Neural crest cell (in vitro differentiated cells): ENCODE results near the gene CNN2. TPM values are rescaled to one million over a fixed set of nuclear protein-coding genes. Genes with fewer than 3 reads are reported as not detected.

Experiments used
- DNase-seq: peaks from one replicate; pipeline ENCODE4 v3.0.0; 2021; ENCODE audit warnings: low read depth, mixed read lengths, low spot score
- H3K27ac Mint-ChIP-seq: one replicate; pipeline ENCODE4 v1.8.0; 2021; ENCODE audit warnings: mild to moderate bottlenecking, mixed read lengths; ENCODE audit not compliant: unreplicated experiment
- H3K27me3 Mint-ChIP-seq: 2 replicates; pipeline ENCODE4 v1.8.0; 2021; ENCODE audit warnings: low read depth, mild to moderate bottlenecking, mixed read lengths
- H3K36me3 Mint-ChIP-seq: 2 replicates; pipeline ENCODE4 v1.8.0; 2021; ENCODE audit warnings: low read depth, mild to moderate bottlenecking, mixed read lengths
- H3K4me1 Mint-ChIP-seq: 2 replicates; pipeline ENCODE4 v1.8.0; 2021; ENCODE audit warnings: mixed read lengths
- H3K4me3 Mint-ChIP-seq: one replicate; pipeline ENCODE4 v1.8.0; 2021; ENCODE audit warnings: mild to moderate bottlenecking, mixed read lengths
- H3K9me3 Mint-ChIP-seq: 2 replicates; pipeline ENCODE4 v1.8.0; 2021; ENCODE audit warnings: mixed read lengths
- total RNA-seq: library from RNA; stranded (reverse); gene quantifications from 2 replicates; pipeline ENCODE4 v1.2.1, GENCODE V29; 2021
- TF ChIP-seq, protein P1 (sequence below): fragments of 200-600 bp; sonication (generic); conservative IDR thresholded peaks from 2 replicates; pipeline ENCODE4 v1.5.0; 2021; ENCODE audit warnings: antibody characterized with exemption, mild to moderate bottlenecking

The CNN2 gene
- total RNA-seq, 1 donor from 2014 or later, result 140 TPM

DNA sequence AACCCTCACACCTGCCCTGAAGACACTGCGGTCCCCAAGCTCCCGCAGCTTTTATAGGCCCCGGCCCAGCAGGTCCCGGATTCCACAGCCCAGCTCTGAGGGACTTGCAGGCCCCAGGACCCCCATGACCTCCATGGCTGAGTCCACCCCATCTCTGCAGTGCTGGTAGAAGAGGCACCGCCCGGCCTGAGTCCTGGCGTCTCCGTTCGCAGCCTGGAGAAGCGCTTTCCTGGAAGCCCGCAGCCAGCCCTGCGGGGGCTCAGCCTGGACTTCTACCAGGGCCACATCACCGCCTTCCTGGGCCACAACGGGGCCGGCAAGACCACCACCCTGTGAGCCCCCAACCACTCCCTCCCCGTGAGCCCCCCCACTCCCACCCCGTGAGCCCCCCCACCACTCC is 22.7 kb downstream of the CNN2 start:
- H3K9me3 Mint-ChIP-seq, result no peaks in the 10 kb centered on the region
- H3K36me3 Mint-ChIP-seq, result no peaks in the 10 kb centered on the region
- peaks cover 8% of the 10 kb centered on the region for H3K4me1 Mint-ChIP-seq
- H3K27ac Mint-ChIP-seq, result no peak overlapping the region
- DNase-seq, result no peak
- no peaks in the 10 kb centered on the region for H3K27me3 Mint-ChIP-seq
- TF ChIP-seq, protein P1, sequence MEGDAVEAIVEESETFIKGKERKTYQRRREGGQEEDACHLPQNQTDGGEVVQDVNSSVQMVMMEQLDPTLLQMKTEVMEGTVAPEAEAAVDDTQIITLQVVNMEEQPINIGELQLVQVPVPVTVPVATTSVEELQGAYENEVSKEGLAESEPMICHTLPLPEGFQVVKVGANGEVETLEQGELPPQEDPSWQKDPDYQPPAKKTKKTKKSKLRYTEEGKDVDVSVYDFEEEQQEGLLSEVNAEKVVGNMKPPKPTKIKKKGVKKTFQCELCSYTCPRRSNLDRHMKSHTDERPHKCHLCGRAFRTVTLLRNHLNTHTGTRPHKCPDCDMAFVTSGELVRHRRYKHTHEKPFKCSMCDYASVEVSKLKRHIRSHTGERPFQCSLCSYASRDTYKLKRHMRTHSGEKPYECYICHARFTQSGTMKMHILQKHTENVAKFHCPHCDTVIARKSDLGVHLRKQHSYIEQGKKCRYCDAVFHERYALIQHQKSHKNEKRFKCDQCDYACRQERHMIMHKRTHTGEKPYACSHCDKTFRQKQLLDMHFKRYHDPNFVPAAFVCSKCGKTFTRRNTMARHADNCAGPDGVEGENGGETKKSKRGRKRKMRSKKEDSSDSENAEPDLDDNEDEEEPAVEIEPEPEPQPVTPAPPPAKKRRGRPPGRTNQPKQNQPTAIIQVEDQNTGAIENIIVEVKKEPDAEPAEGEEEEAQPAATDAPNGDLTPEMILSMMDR, result no peak
- H3K4me3 Mint-ChIP-seq, result no peak overlapping the region

DNA sequence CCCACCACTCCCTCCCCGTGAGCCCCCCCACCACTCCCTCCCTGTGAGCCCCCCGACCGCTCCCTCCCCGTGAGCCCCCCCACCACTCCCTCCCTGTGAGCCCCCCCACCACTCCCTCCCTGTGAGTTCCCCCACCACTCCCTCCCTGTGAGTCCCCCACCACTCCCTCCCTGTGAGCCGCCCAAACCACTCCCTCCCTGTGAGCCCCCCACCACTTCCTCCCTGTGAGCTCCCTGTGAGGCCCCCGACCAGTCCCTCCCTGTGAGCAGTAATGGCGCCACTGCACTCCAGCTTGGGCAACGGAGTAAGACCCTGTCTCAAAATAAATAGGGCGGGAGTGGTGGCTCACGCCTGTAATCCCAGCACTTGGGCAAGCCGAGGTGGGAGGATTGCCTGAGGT is 23.4 kb downstream of the CNN2 start:
- Mint-ChIP-seq H3K4me3 (no peak overlapping the region), H3K9me3 (no peaks in the 10 kb centered on the region), H3K27ac (no peak overlapping the region), H3K36me3 (no peaks in the 10 kb centered on the region), H3K27me3 (no peaks in the 10 kb centered on the region), H3K4me1 (peaks cover 8% of the 10 kb centered on the region)
- TF ChIP-seq, protein P1, result no peak
- no peak for DNase-seq

DNA sequence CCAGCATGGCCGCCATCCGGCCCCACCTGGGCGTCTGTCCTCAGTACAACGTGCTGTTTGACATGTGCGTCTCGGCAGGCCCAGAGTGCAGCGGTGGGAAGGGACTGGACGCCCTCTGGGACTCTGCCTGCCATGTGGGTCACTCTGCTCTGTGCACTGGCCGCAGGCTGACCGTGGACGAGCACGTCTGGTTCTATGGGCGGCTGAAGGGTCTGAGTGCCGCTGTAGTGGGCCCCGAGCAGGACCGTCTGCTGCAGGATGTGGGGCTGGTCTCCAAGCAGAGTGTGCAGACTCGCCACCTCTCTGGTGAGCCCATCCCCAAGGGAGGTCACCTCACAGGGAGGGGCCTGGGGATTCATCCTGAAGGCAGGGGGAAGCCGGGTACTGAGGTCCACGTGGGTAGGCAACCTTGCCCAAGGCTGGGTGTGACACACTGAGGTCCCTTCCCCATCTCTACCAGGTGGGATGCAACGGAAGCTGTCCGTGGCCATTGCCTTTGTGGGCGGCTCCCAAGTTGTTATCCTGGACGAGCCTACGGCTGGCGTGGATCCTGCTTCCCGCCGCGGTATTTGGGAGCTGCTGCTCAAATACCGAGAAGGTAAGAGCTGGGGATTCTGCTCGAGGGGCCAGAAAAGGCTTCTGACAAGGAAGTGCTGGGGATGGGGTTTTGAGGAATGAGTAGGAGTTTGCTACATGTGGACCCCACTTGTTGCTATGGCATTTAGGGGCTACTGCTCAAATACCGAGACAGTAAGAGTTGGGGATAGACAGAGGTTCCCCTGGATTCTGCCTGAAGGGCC is 24.8 kb downstream of the CNN2 start:
- Mint-ChIP-seq H3K9me3 (no peaks in the 10 kb centered on the region), H3K4me1 (peaks cover 8% of the 10 kb centered on the region), H3K27me3 (no peaks in the 10 kb centered on the region), H3K36me3 (no peaks in the 10 kb centered on the region), H3K27ac (no peak overlapping the region), H3K4me3 (no peak overlapping the region)
- TF ChIP-seq, protein P1, result no peak
- DNase-seq, result no peak

DNA sequence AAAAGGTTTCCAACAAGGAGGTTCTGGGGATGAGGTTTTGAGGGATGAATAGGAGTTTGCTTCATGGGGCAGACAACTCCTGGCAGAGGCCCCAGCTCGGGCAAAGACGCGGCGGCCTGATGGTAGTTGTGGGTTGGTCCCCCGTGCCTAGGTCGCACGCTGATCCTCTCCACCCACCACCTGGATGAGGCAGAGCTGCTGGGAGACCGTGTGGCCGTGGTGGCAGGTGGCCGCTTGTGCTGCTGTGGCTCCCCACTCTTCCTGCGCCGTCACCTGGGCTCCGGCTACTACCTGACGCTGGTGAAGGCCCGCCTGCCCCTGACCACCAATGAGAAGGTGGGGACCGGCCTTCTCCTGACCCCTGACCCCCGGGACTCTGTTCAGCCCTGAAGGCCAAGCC is 25.4 kb downstream of the CNN2 start:
- Mint-ChIP-seq H3K9me3 (no peaks in the 10 kb centered on the region), H3K4me1 (peaks cover 8% of the 10 kb centered on the region), H3K27me3 (no peaks in the 10 kb centered on the region), H3K27ac (no peak overlapping the region), H3K36me3 (no peaks in the 10 kb centered on the region), H3K4me3 (no peak overlapping the region)
- TF ChIP-seq, protein P1, result no peak
- no peak for DNase-seq

GRCh38 chr19:1052349-1052975 is 26.1 kb downstream of the CNN2 start:
- Mint-ChIP-seq H3K4me1 (peaks cover 8% of the 10 kb centered on the region), H3K9me3 (no peaks in the 10 kb centered on the region), H3K27me3 (no peaks in the 10 kb centered on the region), H3K27ac (no peak overlapping the region), H3K36me3 (no peaks in the 10 kb centered on the region), H3K4me3 (no peak overlapping the region)
- no peak for DNase-seq
- TF ChIP-seq, protein P1, result no peak
